GM12878 (cell line): ENCODE data around the gene AP1AR. TPM values are rescaled to one million over a fixed set of nuclear protein-coding genes. Genes with fewer than 3 reads are reported as not detected.

Experiments
- ATAC-seq: fragments of 200-7000 bp; cut with Tn5 transposase; 3 replicates; pipeline ENCODE4 v1.9.1; 2020; ENCODE audit warnings: mild to moderate bottlenecking, moderate library complexity
- BruUV-seq: library from RNA; stranded (reverse); fragments of 400-500 nt; replicated peaks from 2 replicates; lab custom pipeline; 2021; lab: Mats Ljungman, UMichigan
- CTCF ChIA-PET: fragments of 300-600 bp; sonication (Branson Sonifier 250); formaldehyde crosslinking; extraction: SDS; loops from one replicate; lab custom pipeline; 2021; ENCODE audit warnings: inconsistent platforms; lab: Yijun Ruan, JAX
- POLR2A ChIA-PET: fragments of 350-600 bp; formaldehyde crosslinking; extraction: SDS; loops from one replicate; lab custom pipeline; 2021; ENCODE audit warnings: inconsistent platforms; lab: Charles Lee
- RAD21 ChIA-PET: fragments of 300-600 bp; sonication (Branson Sonifier 250); formaldehyde crosslinking; loops from one replicate; lab custom pipeline; 2023; ENCODE audit warnings: antibody characterized with exemption; ENCODE audit not compliant: unreplicated experiment; lab: Charles Lee
- SMC1A ChIA-PET: fragments of 300-600 bp; sonication (Branson Sonifier 250); formaldehyde crosslinking; loops from one replicate; lab custom pipeline; 2023; ENCODE audit not compliant: unreplicated experiment, uncharacterized antibody; lab: Charles Lee
- DNase-seq: peaks from one replicate; pipeline ENCODE4 v3.0.0-alpha.2; 2011; ENCODE audit warnings: low read depth, low spot score
- FAIRE-seq: peaks from 3 replicates; lab custom pipeline; 2011; peaks lifted over from hg19 to GRCh38; lab: Jason Lieb, UNC
- H2AFZ ChIP-seq: 2 replicates; pipeline ENCODE4 v1.6.0; 2011; ENCODE audit warnings: low read depth, low read length, control low read depth; ENCODE audit not compliant: control insufficient read depth
- H3K27ac ChIP-seq: 2 replicates; pipeline ENCODE4 v1.5.1; 2011; ENCODE audit warnings: control low read depth; ENCODE audit not compliant: control insufficient read depth, insufficient read depth
- H3K27me3 ChIP-seq, 2 experiments: replicated peaks in 1 of 2; 2 replicates each; pipeline versions ENCODE4 v1.6.0 to v1.6.1; 2011; ENCODE audit warnings: low read length in 1 of 2; ENCODE audit not compliant: control insufficient read depth in 2 of 2, insufficient read depth in 2 of 2
- H3K36me3 ChIP-seq, 2 experiments: 2 replicates each; pipeline ENCODE4 v1.5.1; 2011; ENCODE audit warnings: low read length in 1 of 2; ENCODE audit not compliant: control insufficient read depth in 2 of 2, insufficient read depth in 2 of 2
- H3K4me1 ChIP-seq: 2 replicates; pipeline ENCODE4 v1.6.1; 2011; ENCODE audit warnings: mild to moderate bottlenecking, low read length, moderate library complexity, mixed read lengths; ENCODE audit not compliant: control insufficient read depth, insufficient read depth
- H3K4me2 ChIP-seq: 2 replicates; pipeline ENCODE4 v1.6.0; 2011; ENCODE audit warnings: control low read depth; ENCODE audit not compliant: control insufficient read depth, insufficient read depth
- H3K4me3 ChIP-seq: fragments of 200-600 bp; sonication (generic); 2 replicates; pipeline ENCODE4 v1.5.1; 2016
- H3K79me2 ChIP-seq: 2 replicates; pipeline ENCODE4 v1.6.0; 2011; ENCODE audit warnings: low read length; ENCODE audit not compliant: control insufficient read depth, insufficient read depth
- H3K9ac ChIP-seq: 2 replicates; pipeline ENCODE4 v1.8.0; 2011; ENCODE audit warnings: low read length, control low read depth, mixed read lengths; ENCODE audit not compliant: control insufficient read depth, insufficient read depth
- H3K9me3 ChIP-seq: replicated peaks from 3 replicates; pipeline ENCODE4 v1.5.1; 2011; ENCODE audit warnings: mild to moderate bottlenecking, low read length; ENCODE audit not compliant: control insufficient read depth, insufficient read depth
- H4K20me1 ChIP-seq: 2 replicates; pipeline ENCODE4 v1.6.0; 2011; ENCODE audit not compliant: control insufficient read depth, insufficient read depth
- BMI1 ChIP-seq: fragments of 450-650 bp; IDR thresholded peaks from 2 replicates; pipeline ENCODE4 v1.6.1; 2016; ENCODE audit warnings: mild to moderate bottlenecking, moderate library complexity, borderline replicate concordance
- FOS ChIP-seq: IDR thresholded peaks from 3 replicates; pipeline ENCODE4 v1.6.1; 2011; ENCODE audit warnings: borderline replicate concordance; ENCODE audit not compliant: insufficient read length; ENCODE audit errors: extremely low read depth
- FOXM1 ChIP-seq: IDR thresholded peaks from 2 replicates; pipeline ENCODE4 v1.6.1; 2012; ENCODE audit warnings: low read depth, mild to moderate bottlenecking, inconsistent platforms, low read length, moderate library complexity
- KLF5 ChIP-seq: fragments of 450-650 bp; IDR thresholded peaks from 2 replicates; pipeline ENCODE4 v1.6.1; 2014; ENCODE audit warnings: mild to moderate bottlenecking; ENCODE audit not compliant: partially characterized antibody
- MTA3 ChIP-seq: IDR thresholded peaks from 2 replicates; pipeline ENCODE4 v1.6.1; 2012; ENCODE audit warnings: low read length, inconsistent platforms, borderline replicate concordance
- MYC ChIP-seq: IDR thresholded peaks from 2 replicates; pipeline ENCODE4 v1.6.1; 2011; ENCODE audit warnings: mild to moderate bottlenecking, low read length, moderate library complexity, inconsistent platforms; ENCODE audit not compliant: insufficient read depth, insufficient replicate concordance, insufficient read length, severe bottlenecking
- NBN ChIP-seq: fragments of 450-650 bp; IDR thresholded peaks from 2 replicates; pipeline ENCODE4 v1.6.1; 2016
- NFXL1 ChIP-seq: fragments of 450-650 bp; IDR thresholded peaks from 2 replicates; pipeline ENCODE4 v1.6.1; 2017; ENCODE audit warnings: antibody characterized with exemption, mild to moderate bottlenecking, borderline replicate concordance
- RCOR1 ChIP-seq: conservative IDR thresholded peaks from 2 replicates; pipeline ENCODE4 v1.6.1; 2012; ENCODE audit warnings: low read depth, low read length, improper control_type of control experiment
- SIX5 ChIP-seq: IDR thresholded peaks from 2 replicates; pipeline ENCODE4 v1.6.1; 2011; ENCODE audit warnings: mild to moderate bottlenecking, low read depth, low read length, moderate library complexity; ENCODE audit not compliant: severe bottlenecking
- STAT3 ChIP-seq: IDR thresholded peaks from 2 replicates; pipeline ENCODE4 v1.6.1; 2011; ENCODE audit warnings: low read depth, low read length, improper control_type of control experiment
- ZNF274 ChIP-seq: IDR thresholded peaks from one replicate; pipeline ENCODE4 v1.8.0; 2011; ENCODE audit not compliant: insufficient read length, insufficient read depth
- WGBS: methylation state at CpG from one replicate; pipeline ENCODE4 v1.1.6; 2016; ENCODE audit warnings: low lambda C conversion rate; ENCODE audit not compliant: insufficient replicate concordance, insufficient coverage; ENCODE audit errors: missing lambda C conversion rate; 5-methylcytosine and 5-hydroxymethylcytosine counted together
- in situ Hi-C: fragments of 300-500 bp; cut with MboI; formaldehyde crosslinking; loops from 9 replicates; pipeline ENCODE4 v1.14.3; 2018; ENCODE audit warnings: mixed read lengths
- intact Hi-C: fragments of 100-400 bp; cut with micrococcal nuclease; formaldehyde crosslinking; loops from one replicate; pipeline ENCODE4 v1.14.2; 2022; ENCODE audit not compliant: unreplicated experiment
- polyA plus RNA-seq, 11 experiments: library from polyadenylated mRNA; depleted of rRNA in 4 of 11; unstranded in 6 of 11; stranded (reverse) in 5 of 11; fragments of >200 nt; fragmentation: Nextera tagmentation in 4 of 11; fragmentation: Illumina TruSeq in 1 of 11; extraction: Ambion mirVana in 4 of 11; extraction: Trizol in 1 of 11; gene quantifications; 1 replicate in 1 of 11; 2 replicates in 10 of 11; pipeline versions ENCODE4 v1.2.1 to v1.2.3, GENCODE V29; 2011 to 2016; ENCODE audit warnings: inconsistent platforms in 2 of 11, missing spikeins in 2 of 11, low read depth in 1 of 11
- total RNA-seq, 4 experiments: library from RNA; depleted of rRNA in 3 of 4; stranded (reverse); fragments of >200 nt in 3 of 4; fragmentation: Illumina TruSeq in 1 of 4; extraction: Trizol in 1 of 4; gene quantifications; 2 replicates each; pipeline versions ENCODE4 v1.2.1 to v1.2.3, GENCODE V29; 2013 to 2021
- TF ChIP-seq, protein P1 (sequence below): fragments of 450-650 bp; IDR thresholded peaks from 2 replicates; pipeline ENCODE4 v1.6.1; 2017; ENCODE audit warnings: antibody characterized with exemption, mild to moderate bottlenecking, moderate library complexity

Gene AP1AR
- total and polyA plus RNA-seq, 10 of the 15 experiments (the other 5 are each of a cell fraction or from before 2014, with no cell fraction given): 5.6 to 29.1 (median 16.3) TPM

DNA sequence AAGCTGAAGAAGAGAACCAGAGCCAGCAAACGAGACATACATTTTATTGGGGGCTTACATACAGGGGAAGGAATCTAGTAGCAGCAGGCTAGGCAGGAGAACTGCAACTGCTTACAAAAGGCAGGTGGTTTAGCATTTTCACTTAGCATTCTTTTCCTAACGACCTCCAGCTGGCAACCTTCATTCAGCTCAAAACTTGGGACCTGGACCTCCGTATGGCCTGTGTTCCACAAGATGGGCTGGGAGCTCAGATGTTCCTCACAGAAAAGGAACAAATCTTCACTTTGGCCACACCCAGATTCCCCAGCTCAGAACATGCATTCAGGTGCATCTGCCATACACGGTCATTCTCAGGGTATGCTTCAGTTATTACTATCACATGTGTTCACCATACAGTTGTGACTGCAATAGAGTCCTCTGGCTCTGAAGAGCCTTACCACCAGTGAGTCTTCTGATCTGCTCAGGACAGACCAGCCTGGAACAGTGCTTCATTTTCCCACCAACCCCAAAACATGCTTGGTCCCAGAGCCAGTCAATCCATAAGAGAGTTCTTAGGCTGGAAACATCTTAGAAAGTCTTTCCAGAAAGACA is 29.6 kb upstream of the AP1AR start:
- FAIRE-seq (no peak), DNase-seq (no peak), ATAC-seq (no peak)
- TF ChIP-seq MTA3 (no peak), KLF5 (no peak), BMI1 (no peak), SIX5 (no peak), FOS (no peak), MYC (no peak), FOXM1 (no peak), NFXL1 (no peak), NBN (no peak), RCOR1 (no peak), ZNF274 (no peak), STAT3 (no peak)
- TF ChIP-seq, protein P1, sequence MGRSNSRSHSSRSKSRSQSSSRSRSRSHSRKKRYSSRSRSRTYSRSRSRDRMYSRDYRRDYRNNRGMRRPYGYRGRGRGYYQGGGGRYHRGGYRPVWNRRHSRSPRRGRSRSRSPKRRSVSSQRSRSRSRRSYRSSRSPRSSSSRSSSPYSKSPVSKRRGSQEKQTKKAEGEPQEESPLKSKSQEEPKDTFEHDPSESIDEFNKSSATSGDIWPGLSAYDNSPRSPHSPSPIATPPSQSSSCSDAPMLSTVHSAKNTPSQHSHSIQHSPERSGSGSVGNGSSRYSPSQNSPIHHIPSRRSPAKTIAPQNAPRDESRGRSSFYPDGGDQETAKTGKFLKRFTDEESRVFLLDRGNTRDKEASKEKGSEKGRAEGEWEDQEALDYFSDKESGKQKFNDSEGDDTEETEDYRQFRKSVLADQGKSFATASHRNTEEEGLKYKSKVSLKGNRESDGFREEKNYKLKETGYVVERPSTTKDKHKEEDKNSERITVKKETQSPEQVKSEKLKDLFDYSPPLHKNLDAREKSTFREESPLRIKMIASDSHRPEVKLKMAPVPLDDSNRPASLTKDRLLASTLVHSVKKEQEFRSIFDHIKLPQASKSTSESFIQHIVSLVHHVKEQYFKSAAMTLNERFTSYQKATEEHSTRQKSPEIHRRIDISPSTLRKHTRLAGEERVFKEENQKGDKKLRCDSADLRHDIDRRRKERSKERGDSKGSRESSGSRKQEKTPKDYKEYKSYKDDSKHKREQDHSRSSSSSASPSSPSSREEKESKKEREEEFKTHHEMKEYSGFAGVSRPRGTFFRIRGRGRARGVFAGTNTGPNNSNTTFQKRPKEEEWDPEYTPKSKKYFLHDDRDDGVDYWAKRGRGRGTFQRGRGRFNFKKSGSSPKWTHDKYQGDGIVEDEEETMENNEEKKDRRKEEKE: no peak
- H3K4me3 ChIP-seq: no peak overlapping the region
- peaks cover 8% of the 10 kb centered on the region; the same call in 1 of the 2 replicates for H3K4me1 ChIP-seq
- ChIA-PET SMC1A (interaction anchor here (1.0 kb wide), 1 partner anchor 11 kb away, joined by 3 read pairs; no protein-coding TSS in a partner anchor), CTCF (interaction anchor here (0.9 to 1.0 kb wide), 2 partner anchors 11 to 102 kb away, joined by 3 to 4 read pairs; no protein-coding TSS in a partner anchor), RAD21 (no interaction called here), POLR2A (no interaction called here)
- no peaks in the 10 kb centered on the region; a peak in 2 of 4 replicates for H3K27me3 ChIP-seq
- in situ Hi-C loops (no loop called here), intact Hi-C loops (no loop called here)
- no peaks in the 10 kb centered on the region for H3K9me3 ChIP-seq
- H3K79me2 ChIP-seq: no peaks in the 10 kb centered on the region
- BruUV-seq: no TSS peak
- WGBS: 45% methylated on average over 4 of the region's 4 CpGs
- H2AFZ ChIP-seq: peak overlapping the region; percentile 5
- no peak overlapping the region for H3K27ac ChIP-seq
- no peak overlapping the region for H3K9ac ChIP-seq
- H4K20me1 ChIP-seq: no peaks in the 10 kb centered on the region
- no peaks in the 10 kb centered on the region for H3K36me3 ChIP-seq
- no peak overlapping the region for H3K4me2 ChIP-seq
